ENCODE results near the gene EFCAB7.

EFCAB7 gene

GRCh38 chr1:63501256-63501655 lies 22.1 kb upstream of the EFCAB7 start:
- no peak for DNase-seq (ENCODE audit: low read depth, low spot score)
- H3K4me3 ChIP-seq, result no peak overlapping the region
- no peak overlapping the region for H3K27ac ChIP-seq
- no peaks in the 10 kb centered on the region for H3K9me3 ChIP-seq (ENCODE audit: low read depth, low read length)
- no peak overlapping the region for H3K9ac ChIP-seq (ENCODE audit: insufficient read length)
- H3K36me3 ChIP-seq (ENCODE audit: insufficient read depth, low read length), result peaks cover 13% of the 10 kb centered on the region
- no peak for TF ChIP-seq EZH2 (IDR thresholded peaks at IDR 0.05)
- no peak for TF ChIP-seq FOXP2 (optimal IDR thresholded peaks at IDR 0.05; ENCODE audit: control extremely low read depth, extremely low read length, insufficient read depth)
- TF ChIP-seq POLR2AphosphoS5 (IDR thresholded peaks at IDR 0.05; ENCODE audit: borderline replicate concordance, low read depth, low read length), result no peak

GRCh38 chr1:63506782-63507181 lies 16.5 kb upstream of the EFCAB7 start:
- H3K36me3 ChIP-seq (ENCODE audit: insufficient read depth, low read length), result peaks cover 41% of the 10 kb centered on the region
- H3K4me3 ChIP-seq, result no peak overlapping the region
- TF ChIP-seq POLR2AphosphoS5 (IDR thresholded peaks at IDR 0.05; ENCODE audit: borderline replicate concordance, low read depth, low read length) (no peak), FOXP2 (optimal IDR thresholded peaks at IDR 0.05; ENCODE audit: control extremely low read depth, extremely low read length, insufficient read depth) (no peak), EZH2 (IDR thresholded peaks at IDR 0.05) (no peak)
- H3K27ac ChIP-seq, result no peak overlapping the region
- no peak overlapping the region for H3K9ac ChIP-seq (ENCODE audit: insufficient read length)
- DNase-seq (ENCODE audit: low read depth, low spot score), result no peak
- H3K9me3 ChIP-seq (ENCODE audit: low read depth, low read length), result no peaks in the 10 kb centered on the region

GRCh38 chr1:63509718-63510117 lies 13.6 kb upstream of the EFCAB7 start:
- no peak overlapping the region for H3K4me3 ChIP-seq
- no peak for TF ChIP-seq POLR2AphosphoS5 (IDR thresholded peaks at IDR 0.05; ENCODE audit: borderline replicate concordance, low read depth, low read length)
- TF ChIP-seq EZH2 (IDR thresholded peaks at IDR 0.05), result no peak
- no peak for TF ChIP-seq FOXP2 (optimal IDR thresholded peaks at IDR 0.05; ENCODE audit: control extremely low read depth, extremely low read length, insufficient read depth)
- no peak for DNase-seq (ENCODE audit: low read depth, low spot score)
- peaks cover 56% of the 10 kb centered on the region for H3K36me3 ChIP-seq (ENCODE audit: insufficient read depth, low read length)
- H3K9me3 ChIP-seq (ENCODE audit: low read depth, low read length), result peaks cover 12% of the 10 kb centered on the region; the same call in 1 of the 2 replicates
- H3K27ac ChIP-seq, result no peak overlapping the region
- no peak overlapping the region for H3K9ac ChIP-seq (ENCODE audit: insufficient read length)

GRCh38 chr1:63512584-63512983 lies 10.7 kb upstream of the EFCAB7 start:
- Histone ChIP-seq H3K9me3 (ENCODE audit: low read depth, low read length) (peaks cover 12% of the 10 kb centered on the region; the same call in 1 of the 2 replicates), H3K4me3 (no peak overlapping the region), H3K36me3 (ENCODE audit: insufficient read depth, low read length) (peaks cover 40% of the 10 kb centered on the region), H3K9ac (ENCODE audit: insufficient read length) (no peak overlapping the region), H3K27ac (no peak overlapping the region)
- TF ChIP-seq FOXP2 (optimal IDR thresholded peaks at IDR 0.05; ENCODE audit: control extremely low read depth, extremely low read length, insufficient read depth) (no peak), POLR2AphosphoS5 (IDR thresholded peaks at IDR 0.05; ENCODE audit: borderline replicate concordance, low read depth, low read length) (no peak), EZH2 (IDR thresholded peaks at IDR 0.05) (no peak)
- DNase-seq (ENCODE audit: low read depth, low spot score), result no peak

- TF ChIP-seq EZH2 (IDR thresholded peaks at IDR 0.05), result no peak
- TF ChIP-seq FOXP2 (optimal IDR thresholded peaks at IDR 0.05; ENCODE audit: control extremely low read depth, extremely low read length, insufficient read depth), result no peak
- TF ChIP-seq POLR2AphosphoS5 (IDR thresholded peaks at IDR 0.05; ENCODE audit: borderline replicate concordance, low read depth, low read length), result no peak
- no peak for DNase-seq (ENCODE audit: low read depth, low spot score)
- Histone ChIP-seq H3K9ac (ENCODE audit: insufficient read length) (no peak overlapping the region), H3K4me3 (no peak overlapping the region), H3K36me3 (ENCODE audit: insufficient read depth, low read length) (peaks cover 18% of the 10 kb centered on the region), H3K9me3 (ENCODE audit: low read depth, low read length) (peaks cover 12% of the 10 kb centered on the region; the same call in 1 of the 2 replicates), H3K27ac (no peak overlapping the region)
Observed at GRCh38 chr1:63516629-63517028, 6.7 kb upstream of the EFCAB7 start.

GRCh38 chr1:63523738-63524137 lies 413 bp downstream of the EFCAB7 start:
- H3K9me3 ChIP-seq (ENCODE audit: low read depth, low read length), result no peaks in the 10 kb centered on the region
- H3K36me3 ChIP-seq (ENCODE audit: insufficient read depth, low read length), result peaks cover 17% of the 10 kb centered on the region
- H3K27ac ChIP-seq, result peak overlapping the region; percentile 93
- H3K9ac ChIP-seq (ENCODE audit: insufficient read length), result peak overlapping the region; percentile 94
- H3K4me3 ChIP-seq, result peak overlapping the region; percentile 95
- DNase-seq (ENCODE audit: low read depth, low spot score), result no peak
- TF ChIP-seq FOXP2 (optimal IDR thresholded peaks at IDR 0.05; ENCODE audit: control extremely low read depth, extremely low read length, insufficient read depth) (no peak), POLR2AphosphoS5 (IDR thresholded peaks at IDR 0.05; ENCODE audit: borderline replicate concordance, low read depth, low read length) (no peak), EZH2 (IDR thresholded peaks at IDR 0.05) (no peak)

- no peak overlapping the region for H3K27ac ChIP-seq
- peaks cover 17% of the 10 kb centered on the region for H3K36me3 ChIP-seq (ENCODE audit: insufficient read depth, low read length)
- H3K9me3 ChIP-seq (ENCODE audit: low read depth, low read length), result no peaks in the 10 kb centered on the region
- TF ChIP-seq FOXP2 (optimal IDR thresholded peaks at IDR 0.05; ENCODE audit: control extremely low read depth, extremely low read length, insufficient read depth) (no peak), POLR2AphosphoS5 (IDR thresholded peaks at IDR 0.05; ENCODE audit: borderline replicate concordance, low read depth, low read length) (no peak), EZH2 (IDR thresholded peaks at IDR 0.05) (no peak)
- no peak for DNase-seq (ENCODE audit: low read depth, low spot score)
- peak overlapping the region; percentile 94 for H3K9ac ChIP-seq (ENCODE audit: insufficient read length)
- H3K4me3 ChIP-seq, result peak overlapping the region; percentile 95
Observed at GRCh38 chr1:63524201-63524600, 876 bp downstream of the EFCAB7 start.

- TF ChIP-seq FOXP2 (optimal IDR thresholded peaks at IDR 0.05; ENCODE audit: control extremely low read depth, extremely low read length, insufficient read depth) (no peak), EZH2 (IDR thresholded peaks at IDR 0.05) (no peak), POLR2AphosphoS5 (IDR thresholded peaks at IDR 0.05; ENCODE audit: borderline replicate concordance, low read depth, low read length) (no peak)
- Histone ChIP-seq H3K9ac (ENCODE audit: insufficient read length) (no peak overlapping the region), H3K27ac (no peak overlapping the region), H3K36me3 (ENCODE audit: insufficient read depth, low read length) (peaks cover 41% of the 10 kb centered on the region), H3K4me3 (no peak overlapping the region), H3K9me3 (ENCODE audit: low read depth, low read length) (no peaks in the 10 kb centered on the region)
- DNase-seq (ENCODE audit: low read depth, low spot score), result no peak
Observed at GRCh38 chr1:63532727-63533126, 9.4 kb downstream of the EFCAB7 start.

GRCh38 chr1:63533931-63534330 lies 10.6 kb downstream of the EFCAB7 start:
- Histone ChIP-seq H3K4me3 (no peak overlapping the region), H3K9ac (ENCODE audit: insufficient read length) (no peak overlapping the region), H3K36me3 (ENCODE audit: insufficient read depth, low read length) (peaks cover 36% of the 10 kb centered on the region), H3K27ac (no peak overlapping the region), H3K9me3 (ENCODE audit: low read depth, low read length) (no peaks in the 10 kb centered on the region)
- no peak for TF ChIP-seq FOXP2 (optimal IDR thresholded peaks at IDR 0.05; ENCODE audit: control extremely low read depth, extremely low read length, insufficient read depth)
- TF ChIP-seq EZH2 (IDR thresholded peaks at IDR 0.05), result no peak
- no peak for TF ChIP-seq POLR2AphosphoS5 (IDR thresholded peaks at IDR 0.05; ENCODE audit: borderline replicate concordance, low read depth, low read length)
- no peak for DNase-seq (ENCODE audit: low read depth, low spot score)

Data from SK-N-MC (cell line).